HG03342 (cell line): ENCODE measurements around the gene PDK2.

Experiments
- ATAC-seq: cut with Tn5 transposase; IDR thresholded peaks from one replicate; pipeline ENCODE4 v1.9.1; 2021; ENCODE audit warnings: mild to moderate bottlenecking, moderate library complexity; ENCODE audit not compliant: unreplicated experiment

Gene PDK2

GRCh38 chr17:50099003-50099402, 3.9 kb downstream of the PDK2 start:
- ATAC-seq, result no peak

GRCh38 chr17:50100480-50100883, 5.3 kb downstream of the PDK2 start:
- no peak for ATAC-seq

- no peak for ATAC-seq
Measured at GRCh38 chr17:50100921-50101345, 5.8 kb downstream of the PDK2 start.

- no peak for ATAC-seq
Measured at GRCh38 chr17:50101346-50102163, 6.4 kb downstream of the PDK2 start.

- ATAC-seq, result no peak
Measured at GRCh38 chr17:50102164-50102991, 7.2 kb downstream of the PDK2 start.

- no peak for ATAC-seq
Measured at GRCh38 chr17:50103252-50103651, 8.1 kb downstream of the PDK2 start.

GRCh38 chr17:50103941-50104340, 8.8 kb downstream of the PDK2 start:
- ATAC-seq, result no peak

- ATAC-seq, result no peak
Measured at GRCh38 chr17:50105811-50106210, 10.7 kb downstream of the PDK2 start.

- no peak for ATAC-seq
Measured at GRCh38 chr17:50106393-50107131, 11.4 kb downstream of the PDK2 start.

GRCh38 chr17:50107790-50108414, 12.8 kb downstream of the PDK2 start:
- ATAC-seq, result no peak

- ATAC-seq, result no peak
Measured at GRCh38 chr17:50108556-50108955, 13.4 kb downstream of the PDK2 start.

- no peak for ATAC-seq
Measured at GRCh38 chr17:50109207-50109606, 14.1 kb downstream of the PDK2 start.

GRCh38 chr17:50109785-50110184, 14.6 kb downstream of the PDK2 start:
- no peak for ATAC-seq

- ATAC-seq, result no peak
Measured at GRCh38 chr17:50110591-50111349, 15.6 kb downstream of the PDK2 start.

GRCh38 chr17:50111673-50112655, 16.8 kb downstream of the PDK2 start:
- no peak for ATAC-seq

GRCh38 chr17:50112694-50113093, 17.5 kb downstream of the PDK2 start:
- no peak for ATAC-seq

GRCh38 chr17:50113624-50114320, 18.6 kb downstream of the PDK2 start:
- ATAC-seq, result no peak

GRCh38 chr17:50114401-50114800, 19.2 kb downstream of the PDK2 start:
- ATAC-seq, result no peak
